ENCODE data around the gene GNAT1. TPM values are rescaled to one million over a fixed set of nuclear protein-coding genes. Genes with fewer than 3 reads are reported as not detected.

GNAT1 gene
- total RNA-seq, 4 donors from 2014 or later = not detected

- Histone ChIP-seq H3K36me3 (no peaks in the 10 kb centered on the region), H3K27ac (peak within 1 kb of the TSS; percentile 57 to 90 (median 62)), H3K4me1 (peaks cover 32 to 52% of the 10 kb centered on the region in 2 donors), H3K9me3 (no peaks in the 10 kb centered on the region), H3K4me3 (replicated peaks in 1 of 3) (peak within 1 kb of the TSS in 2 of 3 donors; percentile 39 to 44), H3K27me3 (no peaks in the 10 kb centered on the region)
- WGBS, 2 donors = 0% methylated on average over 1 of the region's 98 CpGs; no CpG with 5 or more reads in 1 of the 2 donors
- intact Hi-C loops (cut with DNase I) = no loop called here
- TF ChIP-seq POLR2A (IDR thresholded peaks at IDR 0.05) (peak in 1 of 2 donors; percentile 95), CTCF (IDR thresholded peaks at IDR 0.05) (peak in 3 of 6 experiments; percentile 32 to 43 (median 36))
- DNase-seq = peak; percentile 81 to 82
Observed at GRCh38 chr3:50154840-50155490, 36.4 kb upstream of the GNAT1 start, which contains the start of gene SEMA3F. SEMA3F (plus strand) TSS chr3:50155324; CDS start chr3:50159623, 4,299 bp downstream.

GRCh38 chr3:50155491-50155878 lies 35.9 kb upstream of the GNAT1 start:
- intact Hi-C loops (cut with DNase I) = no loop called here
- DNase-seq = no peak
- TF ChIP-seq CTCF (IDR thresholded peaks at IDR 0.05) (no peak), POLR2A (IDR thresholded peaks at IDR 0.05) (no peak)
- WGBS, 2 donors = 7 to 15% methylated on average over 5 to 9 of the region's 37 CpGs
- Histone ChIP-seq H3K4me3 (replicated peaks in 1 of 3) (peak overlapping the region in 2 of 3 donors; percentile 39 to 44), H3K4me1 (peaks cover 38 to 57% of the 10 kb centered on the region in 2 donors), H3K9me3 (no peaks in the 10 kb centered on the region), H3K36me3 (no peaks in the 10 kb centered on the region), H3K27me3 (no peaks in the 10 kb centered on the region), H3K27ac (peak overlapping the region in 2 of 3 donors; percentile 57 to 90)

- 24 to 37% methylated on average over 11 to 13 of the region's 13 CpGs for WGBS, 2 donors
- Histone ChIP-seq H3K9me3 (no peaks in the 10 kb centered on the region), H3K36me3 (no peaks in the 10 kb centered on the region), H3K27ac (peak overlapping the region; percentile 57 to 90 (median 62)), H3K4me3 (replicated peaks in 1 of 3) (peak overlapping the region in 2 of 3 donors; percentile 39 to 44), H3K27me3 (no peaks in the 10 kb centered on the region), H3K4me1 (peaks cover 42 to 61% of the 10 kb centered on the region in 2 donors)
- TF ChIP-seq POLR2A (IDR thresholded peaks at IDR 0.05) (no peak), CTCF (IDR thresholded peaks at IDR 0.05) (no peak)
- peak; percentile 33 to 35 for DNase-seq
- intact Hi-C loops (cut with DNase I) = no loop called here
Observed at GRCh38 chr3:50155891-50156290, 35.5 kb upstream of the GNAT1 start.

GRCh38 chr3:50156549-50157493 lies 34.6 kb upstream of the GNAT1 start:
- peak overlapping the region; percentile 57 to 90 (median 62) for H3K27ac ChIP-seq
- no peaks in the 10 kb centered on the region for H3K27me3 ChIP-seq
- peak overlapping the region in 2 of 3 donors; percentile 39 to 44 for H3K4me3 ChIP-seq (replicated peaks in 1 of 3)
- 17 to 21% methylated on average over 14 to 16 of the region's 20 CpGs for WGBS, 2 donors
- intact Hi-C loops (cut with DNase I) = no loop called here
- H3K36me3 ChIP-seq = no peaks in the 10 kb centered on the region
- DNase-seq = peak; percentile 77 to 82
- no peaks in the 10 kb centered on the region for H3K9me3 ChIP-seq
- no peak for TF ChIP-seq CTCF (IDR thresholded peaks at IDR 0.05)
- peak in 1 of 2 donors; percentile 73 for TF ChIP-seq POLR2A (IDR thresholded peaks at IDR 0.05)
- H3K4me1 ChIP-seq = peaks cover 45 to 71% of the 10 kb centered on the region in 2 donors

All from thyroid gland (tissue), 4 donors.